Gastrocnemius medialis (tissue), 4 donors: Measurements from ENCODE around the gene TMEM207.

ENCODE experiments used
- CTCF ChIP-seq, 5 experiments: fragments of 450-650 bp in 3 of 5; fragments of 200-600 bp in 2 of 5; sonication (generic) in 2 of 5; IDR thresholded peaks in 4 of 5; conservative IDR thresholded peaks in 1 of 5; 1 replicate in 4 of 5; 2 replicates in 1 of 5; pipeline ENCODE4 v1.5.1; 2016 to 2019; ENCODE audit warnings: antibody characterized with exemption in 5 of 5, mild to moderate bottlenecking in 3 of 5, moderate library complexity in 3 of 5
- POLR2A ChIP-seq, 2 donors: fragments of 450-650 bp; IDR thresholded peaks; one replicate each; pipeline ENCODE4 v1.6.1; 2017; ENCODE audit warnings: antibody characterized with exemption in 2 of 2, mild to moderate bottlenecking in 2 of 2, moderate library complexity in 2 of 2

- TF ChIP-seq CTCF (IDR thresholded peaks at IDR 0.05 in 4 of 5, conservative IDR thresholded peaks at IDR 0.05 in 1 of 5) (no peak), POLR2A (IDR thresholded peaks at IDR 0.05) (no peak)
These were observed 48.1 kb upstream of the TMEM207 start for GRCh38 chr3:190497811-190498210.
